ENCODE results near the gene KRTAP9-3. TPM values are rescaled to one million over a fixed set of nuclear protein-coding genes. Genes with fewer than 3 reads are reported as not detected.

Gene KRTAP9-3
- polyA plus RNA-seq, 3 donors: not detected

DNA sequence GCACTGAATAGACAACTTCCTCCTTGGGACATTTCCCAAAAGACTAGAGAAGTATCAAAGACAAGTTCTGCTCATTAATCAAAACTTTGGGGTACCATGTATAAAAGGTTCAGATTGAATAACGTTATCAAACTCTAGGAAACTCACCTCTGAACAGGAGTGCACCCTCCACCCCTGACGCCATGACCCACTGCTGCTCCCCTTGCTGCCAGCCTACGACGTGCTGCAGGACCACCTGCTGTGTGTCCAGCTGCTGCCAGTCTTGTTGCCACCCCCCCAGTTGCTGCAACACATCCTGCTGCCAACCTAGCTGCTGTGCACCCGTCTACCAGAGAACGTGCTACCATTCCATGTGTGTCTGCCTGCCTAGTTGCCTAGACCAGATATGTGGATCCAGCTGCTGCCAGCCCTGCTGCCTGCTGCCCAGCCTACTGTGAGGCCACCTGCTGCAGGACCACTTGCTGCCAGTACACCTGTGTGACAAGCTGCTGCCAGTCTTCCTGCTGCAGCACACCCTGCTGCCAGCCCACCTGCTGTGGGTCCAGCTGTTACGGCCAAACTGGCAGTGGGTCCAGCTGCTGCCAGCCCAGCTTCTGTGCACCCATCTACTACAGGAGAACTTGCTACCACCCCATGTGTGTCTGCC is 19.6 kb upstream of the KRTAP9-3 start:
- Histone ChIP-seq H3K79me2 (ENCODE audit: insufficient read depth, low read length) (no peaks in the 10 kb centered on the region), H3K9me3 (replicated peaks in 1 of 2; ENCODE audit: control insufficient read depth in 1 of 2, insufficient read depth in 1 of 2, low read length in 2 of 2) (no peaks in the 10 kb centered on the region), H3K27ac (ENCODE audit: low read depth in 1 of 2, low read length in 2 of 2) (no peak overlapping the region), H3K4me3 (replicated peaks in 1 of 3; ENCODE audit: low read depth in 2 of 3, low read length in 3 of 3) (no peak overlapping the region), H3K36me3 (replicated peaks in 1 of 2; ENCODE audit: control insufficient read depth in 1 of 2, insufficient read depth in 2 of 2, low read length in 2 of 2) (no peaks in the 10 kb centered on the region), H3K4me1 (ENCODE audit: control insufficient read depth in 1 of 2, insufficient read depth in 2 of 2, low read length in 2 of 2) (no peaks in the 10 kb centered on the region), H2AFZ (ENCODE audit: insufficient read depth, low read depth, low read length, poor library complexity, severe bottlenecking) (no peak overlapping the region), H3K9ac (ENCODE audit: insufficient read depth, low read length, poor library complexity, severe bottlenecking) (no peak overlapping the region), H3K4me2 (replicated peaks; ENCODE audit: extremely low read depth, low read length, poor library complexity, severe bottlenecking) (no peak overlapping the region), H3K27me3 (ENCODE audit: control insufficient read depth in 2 of 2, insufficient read depth in 2 of 2, low read length in 2 of 2) (no peaks in the 10 kb centered on the region), H4K20me1 (ENCODE audit: insufficient read depth, low read length) (no peaks in the 10 kb centered on the region)
- no peak for DNase-seq
- no peak overlapping the region for H3K27ac Mint-ChIP-seq
- 89% methylated on average over 6 of the region's 7 CpGs for WGBS (ENCODE audit: insufficient coverage)
- no peak overlapping the region for H3K4me3 Mint-ChIP-seq
- peaks cover 2 to 23% (median 9%) of the 10 kb centered on the region in 3 donors for H3K27me3 Mint-ChIP-seq (ENCODE audit: low read depth in 3 of 3)
- H3K36me3 Mint-ChIP-seq: no peaks in the 10 kb centered on the region
- TF ChIP-seq, protein P1, sequence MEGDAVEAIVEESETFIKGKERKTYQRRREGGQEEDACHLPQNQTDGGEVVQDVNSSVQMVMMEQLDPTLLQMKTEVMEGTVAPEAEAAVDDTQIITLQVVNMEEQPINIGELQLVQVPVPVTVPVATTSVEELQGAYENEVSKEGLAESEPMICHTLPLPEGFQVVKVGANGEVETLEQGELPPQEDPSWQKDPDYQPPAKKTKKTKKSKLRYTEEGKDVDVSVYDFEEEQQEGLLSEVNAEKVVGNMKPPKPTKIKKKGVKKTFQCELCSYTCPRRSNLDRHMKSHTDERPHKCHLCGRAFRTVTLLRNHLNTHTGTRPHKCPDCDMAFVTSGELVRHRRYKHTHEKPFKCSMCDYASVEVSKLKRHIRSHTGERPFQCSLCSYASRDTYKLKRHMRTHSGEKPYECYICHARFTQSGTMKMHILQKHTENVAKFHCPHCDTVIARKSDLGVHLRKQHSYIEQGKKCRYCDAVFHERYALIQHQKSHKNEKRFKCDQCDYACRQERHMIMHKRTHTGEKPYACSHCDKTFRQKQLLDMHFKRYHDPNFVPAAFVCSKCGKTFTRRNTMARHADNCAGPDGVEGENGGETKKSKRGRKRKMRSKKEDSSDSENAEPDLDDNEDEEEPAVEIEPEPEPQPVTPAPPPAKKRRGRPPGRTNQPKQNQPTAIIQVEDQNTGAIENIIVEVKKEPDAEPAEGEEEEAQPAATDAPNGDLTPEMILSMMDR (IDR thresholded peaks at IDR 0.05): no peak
- H3K4me1 Mint-ChIP-seq: no peaks in the 10 kb centered on the region
- intact Hi-C loops (cut with micrococcal nuclease): no loop called here
- peaks cover 0 to 8% (median 0%) of the 10 kb centered on the region in 7 donors for H3K9me3 Mint-ChIP-seq

DNA sequence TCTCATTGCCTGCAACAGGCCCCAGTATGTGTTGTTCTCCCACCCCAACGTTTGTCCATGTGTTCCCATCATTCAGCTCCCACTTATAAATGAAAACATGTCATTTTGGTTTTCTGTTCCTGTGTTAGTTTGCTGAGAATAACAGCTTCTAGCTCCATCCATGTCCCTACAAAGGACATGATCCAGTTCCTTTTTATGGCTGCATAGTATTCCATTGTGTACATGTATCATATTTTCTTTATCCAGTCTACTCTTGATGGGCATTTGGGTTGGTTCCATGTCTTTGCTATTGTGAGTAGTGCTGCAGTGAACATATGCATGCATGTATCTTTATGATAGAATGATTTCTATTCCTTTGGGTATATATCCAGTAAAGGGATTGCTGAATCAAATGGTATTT is 16.6 kb upstream of the KRTAP9-3 start:
- TF ChIP-seq, protein P1 (IDR thresholded peaks at IDR 0.05): no peak
- Histone ChIP-seq H3K27ac (ENCODE audit: low read depth in 1 of 2, low read length in 2 of 2) (no peak overlapping the region), H3K79me2 (ENCODE audit: insufficient read depth, low read length) (no peaks in the 10 kb centered on the region), H2AFZ (ENCODE audit: insufficient read depth, low read depth, low read length, poor library complexity, severe bottlenecking) (no peak overlapping the region), H3K4me2 (replicated peaks; ENCODE audit: extremely low read depth, low read length, poor library complexity, severe bottlenecking) (no peak overlapping the region), H3K27me3 (ENCODE audit: control insufficient read depth in 2 of 2, insufficient read depth in 2 of 2, low read length in 2 of 2) (no peaks in the 10 kb centered on the region), H3K36me3 (replicated peaks in 1 of 2; ENCODE audit: control insufficient read depth in 1 of 2, insufficient read depth in 2 of 2, low read length in 2 of 2) (no peaks in the 10 kb centered on the region), H3K9me3 (replicated peaks in 1 of 2; ENCODE audit: control insufficient read depth in 1 of 2, insufficient read depth in 1 of 2, low read length in 2 of 2) (peaks cover 0 to 3% of the 10 kb centered on the region in 2 donors), H4K20me1 (ENCODE audit: insufficient read depth, low read length) (no peaks in the 10 kb centered on the region), H3K9ac (ENCODE audit: insufficient read depth, low read length, poor library complexity, severe bottlenecking) (no peak overlapping the region), H3K4me3 (replicated peaks in 1 of 3; ENCODE audit: low read depth in 2 of 3, low read length in 3 of 3) (no peak overlapping the region), H3K4me1 (ENCODE audit: control insufficient read depth in 1 of 2, insufficient read depth in 2 of 2, low read length in 2 of 2) (no peaks in the 10 kb centered on the region)
- H3K27ac Mint-ChIP-seq: no peak overlapping the region
- H3K9me3 Mint-ChIP-seq: peaks cover under 1 to 14% (median 6%) of the 10 kb centered on the region in 7 donors
- no peaks in the 10 kb centered on the region for H3K36me3 Mint-ChIP-seq
- H3K4me3 Mint-ChIP-seq: no peak overlapping the region
- DNase-seq: no peak
- intact Hi-C loops (cut with micrococcal nuclease): no loop called here
- no CpG with 5 or more reads among the region's 1 CpG for WGBS (ENCODE audit: insufficient coverage)
- no peaks in the 10 kb centered on the region for H3K4me1 Mint-ChIP-seq
- H3K27me3 Mint-ChIP-seq (ENCODE audit: low read depth in 3 of 3): peaks cover 2 to 19% (median 10%) of the 10 kb centered on the region in 3 donors
